Ramos (cell line): ENCODE data around the gene TRPV5.

Experiments used
- in situ Hi-C: fragments of 300-500 bp; cut with MboI; formaldehyde crosslinking; loops from one replicate; pipeline ENCODE4 v1.14.3; 2022; ENCODE audit warnings: low sequenced_read_pairs; ENCODE audit not compliant: unreplicated experiment

The TRPV5 gene

GRCh38 chr7:142890874-142891485, 42.6 kb downstream of the TRPV5 start:
- in situ Hi-C loops, result no loop called here

GRCh38 chr7:142889816-142890215, 43.7 kb downstream of the TRPV5 start:
- in situ Hi-C loops, result no loop called here

GRCh38 chr7:142887282-142888015, 46.1 kb downstream of the TRPV5 start:
- in situ Hi-C loops, result no loop called here

- in situ Hi-C loops, result no loop called here
Observed at GRCh38 chr7:142886866-142887265, 46.7 kb downstream of the TRPV5 start.

- in situ Hi-C loops, result no loop called here
Observed at GRCh38 chr7:142885311-142886230, 48.0 kb downstream of the TRPV5 start, which contains the start of gene TRPV6. TRPV6 (minus strand) TSS chr7:142885745.

GRCh38 chr7:142884286-142884640, 49.3 kb downstream of the TRPV5 start:
- in situ Hi-C loops, result no loop called here

- in situ Hi-C loops, result no loop called here
Observed at GRCh38 chr7:142883571-142884285, 49.8 kb downstream of the TRPV5 start.

GRCh38 chr7:142883145-142883544, 50.4 kb downstream of the TRPV5 start:
- in situ Hi-C loops, result no loop called here

- in situ Hi-C loops, result no loop called here
Observed at GRCh38 chr7:142882338-142882678, 51.2 kb downstream of the TRPV5 start.

- in situ Hi-C loops, result no loop called here
Observed at GRCh38 chr7:142881586-142882337, 51.8 kb downstream of the TRPV5 start.

- in situ Hi-C loops, result no loop called here
Observed at GRCh38 chr7:142880876-142881505, 52.6 kb downstream of the TRPV5 start.

- in situ Hi-C loops, result loop anchor here (10.0 kb wide), 1 partner anchor 336 kb away; no protein-coding TSS in a partner anchor
Observed at GRCh38 chr7:142879060-142879459, 54.5 kb downstream of the TRPV5 start.

- in situ Hi-C loops, result loop anchor here (10.0 kb wide), 1 partner anchor 336 kb away; no protein-coding TSS in a partner anchor
Observed at GRCh38 chr7:142878315-142878714, 55.2 kb downstream of the TRPV5 start.

GRCh38 chr7:142876991-142877910, 56.3 kb downstream of the TRPV5 start:
- in situ Hi-C loops, result loop anchor here (10.0 kb wide), 1 partner anchor 338 kb away; no protein-coding TSS in a partner anchor

GRCh38 chr7:142876236-142876960, 57.1 kb downstream of the TRPV5 start:
- in situ Hi-C loops, result loop anchor here (10.0 kb wide), 1 partner anchor 338 kb away; no protein-coding TSS in a partner anchor

GRCh38 chr7:142875456-142875855, 58.1 kb downstream of the TRPV5 start:
- in situ Hi-C loops, result loop anchor here (10.0 kb wide), 1 partner anchor 339 kb away; no protein-coding TSS in a partner anchor

GRCh38 chr7:142874837-142875236, 58.7 kb downstream of the TRPV5 start:
- in situ Hi-C loops, result loop anchor here (10.0 kb wide), 1 partner anchor 340 kb away; no protein-coding TSS in a partner anchor
